Hematopoietic multipotent progenitor cell treated with erythropoietin and hydrocortisone succinate and interleukin-3 and kit ligand, for 6 days (in vitro differentiated cells): ENCODE measurements around the gene CYP4F2.
"Not testable (repeated sequence)": the region's sequence is repeated elsewhere in the genome, so short reads cannot be mapped to it uniquely, and the experiment has no call there.

Source experiments
- DNase-seq: peaks from one replicate; pipeline ENCODE4 v3.0.0-alpha.2; 2015

The CYP4F2 gene

DNA sequence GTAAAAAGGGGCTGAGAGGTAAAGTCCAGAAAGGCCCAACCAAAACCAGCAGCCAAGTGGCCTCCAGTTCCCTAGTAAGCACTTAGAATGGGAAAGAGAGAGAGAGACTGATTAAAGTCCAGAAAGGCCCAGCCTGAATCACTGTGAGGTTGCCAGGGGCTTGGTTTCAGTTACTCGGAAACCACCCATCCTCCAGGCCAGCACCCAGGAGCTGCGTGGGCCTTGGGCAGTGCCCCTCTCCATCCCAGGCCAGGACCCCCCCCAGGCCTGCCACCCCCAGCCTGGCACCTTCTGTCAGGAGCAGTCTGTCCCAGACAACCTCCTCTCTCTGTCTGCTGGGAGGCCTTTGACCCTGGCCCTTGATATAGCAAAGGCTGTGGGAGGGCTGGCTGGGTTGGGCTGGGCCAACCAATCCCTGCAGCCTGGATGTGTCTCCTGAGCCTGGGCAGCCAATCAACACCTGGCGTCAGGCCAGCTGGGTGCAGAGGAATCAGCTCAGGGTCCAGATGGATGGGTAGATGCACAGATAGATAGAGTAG is at the start of gene CYP4F2:
Gene CYP4F2 (minus strand): TSS at position 337 of the 539 bp plus-strand sequence. CDS start 463 bp downstream, outside the sequence.
- peak; percentile 23 for DNase-seq

DNA sequence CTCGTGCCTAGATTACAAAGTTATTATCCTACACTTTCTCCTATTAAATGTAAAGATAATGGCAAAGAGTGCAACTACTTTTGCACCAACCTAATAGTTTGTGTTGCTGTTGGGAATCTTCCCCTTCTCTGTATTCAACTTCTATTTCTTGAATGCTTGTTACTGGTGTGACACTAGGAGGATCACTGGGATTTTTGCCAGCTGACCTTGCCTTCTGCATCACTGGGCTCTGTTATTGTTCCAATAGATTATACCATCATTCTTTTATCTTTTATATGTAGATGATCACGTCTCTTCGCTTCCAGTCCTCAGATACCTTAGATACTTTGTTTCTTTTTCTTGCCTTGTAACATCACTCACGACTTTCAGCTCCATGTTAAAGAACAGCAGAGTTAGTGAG is 47.4 kb upstream of the CYP4F2 start:
- no peak for DNase-seq

DNA sequence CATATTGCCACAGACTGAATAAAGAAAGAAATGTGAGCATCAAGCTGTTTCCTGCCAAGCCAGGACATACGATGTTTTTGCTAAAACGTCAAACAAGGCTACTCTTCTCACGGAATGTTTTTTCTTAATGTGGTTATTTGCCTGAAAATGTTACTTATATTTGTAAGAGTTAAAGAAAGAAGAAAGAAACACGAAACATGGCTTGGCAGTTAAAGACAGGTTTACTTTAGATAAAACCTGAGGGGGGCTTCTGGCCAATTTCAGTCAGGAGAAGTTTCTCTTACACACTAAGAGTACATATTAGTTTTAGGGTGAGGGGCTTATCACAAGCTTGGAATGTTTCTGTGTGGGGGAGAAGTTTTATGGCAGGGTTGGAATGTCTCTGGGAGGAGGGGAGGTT is 46.5 kb upstream of the CYP4F2 start:
- no peak for DNase-seq

DNA sequence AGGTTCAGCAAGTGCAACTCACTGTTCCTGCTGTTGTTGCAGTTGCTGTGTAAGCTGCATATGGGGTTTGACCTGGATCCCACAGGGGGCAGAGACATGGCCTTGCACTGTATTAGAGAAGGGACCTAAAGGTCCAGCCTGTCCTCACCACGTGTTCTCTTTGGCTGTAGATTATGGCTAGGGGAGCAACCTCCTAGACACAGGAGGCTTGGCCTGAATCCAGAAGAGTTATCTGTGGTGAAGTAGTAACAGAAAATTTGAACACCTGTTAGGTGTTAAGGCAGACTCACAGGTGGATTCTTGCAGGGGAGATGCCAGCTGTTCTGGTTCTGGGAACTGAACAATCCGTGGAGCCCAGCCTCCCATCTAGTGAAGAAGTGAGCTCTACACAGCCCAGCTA is 39.9 kb upstream of the CYP4F2 start:
- DNase-seq, result no peak

DNA sequence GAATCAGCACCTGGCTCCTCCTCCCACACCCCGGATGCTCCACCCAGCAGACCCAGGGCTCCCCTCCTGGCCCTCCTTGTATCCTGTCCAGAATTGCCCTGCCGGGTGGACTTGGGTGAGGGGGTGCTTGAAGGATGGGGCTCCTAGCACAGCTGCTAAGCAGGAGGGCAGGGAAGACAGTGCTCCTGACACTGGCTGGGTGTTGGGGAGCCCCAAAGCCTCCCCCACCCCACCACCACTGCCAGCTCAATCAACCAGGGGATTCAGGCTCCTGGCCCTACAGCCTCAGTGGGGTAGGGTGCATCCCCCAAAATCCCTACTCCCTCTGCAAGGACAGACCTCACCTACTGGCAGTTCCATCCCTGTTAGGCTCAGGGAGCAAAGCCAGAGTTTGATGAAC is 39.1 kb upstream of the CYP4F2 start:
- no peak for DNase-seq

GRCh38 chr19:15936173-15936572 is 38.3 kb upstream of the CYP4F2 start:
- no peak for DNase-seq

- peak; percentile 17 for DNase-seq
These were observed 37.4 kb upstream of the CYP4F2 start for GRCh38 chr19:15935167-15935702.

DNA sequence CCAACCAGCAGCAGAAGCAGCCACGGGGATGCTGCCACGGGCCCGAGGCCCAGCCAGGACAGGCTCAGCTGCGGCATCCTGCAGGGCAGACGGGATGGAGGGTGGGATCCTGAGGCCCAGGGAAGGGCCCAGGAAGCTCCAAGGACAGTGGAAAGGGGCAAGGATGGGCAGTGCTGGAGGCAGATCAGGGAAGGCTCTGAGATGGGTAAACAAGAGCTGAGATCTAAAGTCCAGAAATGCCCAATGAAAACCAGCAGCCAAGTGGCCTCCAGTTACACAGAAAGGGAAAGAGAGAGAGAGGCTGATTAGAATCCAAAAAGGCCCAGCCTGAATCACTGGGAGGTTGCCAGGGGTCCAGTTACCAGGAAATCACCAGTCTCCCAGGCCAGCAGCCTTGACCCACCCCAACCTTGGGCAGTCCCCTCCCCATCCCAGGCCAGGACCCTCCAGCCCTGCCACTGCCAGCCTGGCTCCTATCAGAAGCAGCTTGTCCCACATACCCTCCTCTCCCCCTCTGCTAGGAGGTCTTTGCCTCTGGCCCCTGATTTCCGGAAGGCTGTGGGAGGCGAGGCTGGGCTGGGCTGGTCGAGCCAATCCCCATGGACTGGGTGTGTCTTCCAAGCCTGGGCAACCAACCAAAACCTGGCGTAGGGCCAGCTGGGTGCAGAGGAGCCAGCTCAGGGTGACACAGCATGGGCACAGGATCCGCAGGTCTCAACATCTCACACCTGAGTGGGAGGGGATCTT is 36.6 kb upstream of the CYP4F2 start, which contains the start of gene CYP4F11:
Gene CYP4F11 (minus strand): TSS at position 198 of the 747 bp plus-strand sequence. CDS start 121 bp downstream, at position 77.
- DNase-seq, result peak; percentile 33

DNA sequence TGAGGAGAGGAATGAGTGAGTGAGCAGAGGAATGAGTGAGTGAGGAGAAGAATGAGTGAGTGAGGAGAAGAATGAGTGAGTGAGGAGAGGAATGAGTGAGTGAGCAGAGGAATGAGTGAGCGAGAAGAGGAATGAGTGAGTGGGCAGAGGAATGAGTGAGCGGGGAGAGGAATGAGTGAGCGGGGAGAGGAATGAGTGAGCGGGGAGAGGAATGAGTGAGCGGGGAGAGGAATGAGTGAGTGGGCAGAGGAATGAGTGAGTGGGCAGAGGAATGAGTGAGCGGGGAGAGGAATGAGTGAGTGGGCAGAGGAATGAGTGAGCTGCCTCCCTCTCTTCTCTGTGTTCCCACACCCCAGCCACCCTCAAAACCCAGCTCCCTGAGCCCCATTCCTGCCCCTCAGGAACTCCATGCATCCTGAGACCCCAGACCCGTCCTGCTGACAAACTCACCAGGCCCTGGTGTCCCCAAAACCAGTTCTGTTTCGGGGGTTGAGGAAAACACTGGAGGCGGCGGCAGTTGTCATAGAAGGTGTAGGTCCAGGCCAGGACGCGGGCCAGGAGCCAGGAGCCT is 36.0 kb upstream of the CYP4F2 start:
- not testable (repeated sequence) for DNase-seq

DNA sequence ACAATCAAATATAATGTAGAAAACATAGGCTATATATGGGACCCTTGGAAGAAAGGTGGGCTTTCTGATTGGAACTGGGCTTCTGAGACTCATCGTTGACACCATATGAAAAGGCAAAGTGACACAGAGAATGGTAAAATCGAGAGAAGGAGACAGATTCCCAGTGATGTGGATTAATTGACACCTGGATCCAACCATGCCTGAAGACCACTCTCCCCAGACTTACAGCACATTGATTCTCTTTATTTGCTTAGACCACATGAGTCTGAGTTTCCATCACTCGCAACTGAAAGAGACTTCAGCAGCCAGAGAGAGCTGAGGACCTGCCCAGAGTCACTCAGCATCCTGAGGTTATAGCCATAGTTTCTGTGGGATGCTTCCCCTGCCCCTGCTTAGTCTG is 30.4 kb upstream of the CYP4F2 start:
- DNase-seq, result no peak

- DNase-seq, result no peak
These were observed 28.6 kb upstream of the CYP4F2 start for GRCh38 chr19:15926484-15926883.

- DNase-seq, result no peak
These were observed 25.8 kb upstream of the CYP4F2 start for GRCh38 chr19:15923702-15924101.

- DNase-seq, result no peak
These were observed 24.1 kb upstream of the CYP4F2 start for GRCh38 chr19:15922021-15922420.

DNA sequence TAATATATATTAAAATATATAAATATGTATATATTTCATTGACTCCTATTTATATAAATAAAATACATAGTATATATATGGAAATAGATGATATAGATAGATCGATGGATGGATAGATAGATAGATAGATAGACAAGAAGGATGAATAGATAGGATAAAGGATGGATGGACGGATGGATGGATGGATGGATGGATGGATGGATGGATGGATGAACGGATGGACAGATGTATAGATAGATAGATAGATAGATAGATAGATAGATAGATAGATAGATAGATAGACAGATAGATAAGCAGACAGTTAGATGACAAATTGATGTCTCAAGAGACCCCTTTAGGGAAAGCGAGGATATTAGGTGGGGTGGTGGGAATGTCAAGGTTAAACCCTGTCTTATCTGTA is 21.4 kb upstream of the CYP4F2 start:
- DNase-seq, result no peak

DNA sequence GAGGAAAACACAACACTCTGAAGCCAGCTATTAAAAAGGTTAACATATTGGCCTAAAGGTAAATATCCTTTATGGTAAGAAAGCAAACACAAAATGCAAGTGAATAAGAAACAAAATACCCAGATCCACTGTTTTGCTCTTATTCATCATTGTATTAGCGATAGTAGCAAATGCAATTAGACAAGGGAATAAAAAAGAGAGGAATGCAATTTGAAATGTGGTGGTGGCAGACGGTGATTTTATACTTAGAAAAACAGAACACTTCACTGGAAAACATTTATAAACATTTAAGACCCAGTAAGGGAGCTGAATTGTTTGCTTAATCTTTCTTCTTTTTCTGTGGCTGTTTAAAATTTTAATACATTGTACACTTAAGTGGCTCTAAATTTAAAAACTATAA is 17.2 kb upstream of the CYP4F2 start:
- no peak for DNase-seq

DNA sequence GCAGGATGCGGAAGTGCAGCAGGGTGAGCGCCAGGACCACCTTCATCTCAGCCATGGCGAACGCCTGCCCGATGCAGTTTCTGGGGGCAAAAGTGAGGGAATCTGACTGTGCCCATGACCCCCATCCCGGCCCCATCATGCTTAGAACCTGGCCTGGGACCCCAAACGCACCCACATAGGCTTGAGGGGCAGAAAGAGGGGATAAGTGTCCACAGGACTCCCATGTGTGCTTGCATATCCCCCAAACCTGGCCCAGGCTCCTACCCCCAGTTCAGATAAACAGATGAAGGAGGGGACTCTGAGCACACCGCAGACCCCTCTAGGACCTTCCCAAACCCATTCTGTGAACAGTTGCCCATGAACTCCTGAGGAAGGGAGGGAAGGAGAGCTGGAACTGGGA is 16.0 kb upstream of the CYP4F2 start:
- DNase-seq, result no peak

DNA sequence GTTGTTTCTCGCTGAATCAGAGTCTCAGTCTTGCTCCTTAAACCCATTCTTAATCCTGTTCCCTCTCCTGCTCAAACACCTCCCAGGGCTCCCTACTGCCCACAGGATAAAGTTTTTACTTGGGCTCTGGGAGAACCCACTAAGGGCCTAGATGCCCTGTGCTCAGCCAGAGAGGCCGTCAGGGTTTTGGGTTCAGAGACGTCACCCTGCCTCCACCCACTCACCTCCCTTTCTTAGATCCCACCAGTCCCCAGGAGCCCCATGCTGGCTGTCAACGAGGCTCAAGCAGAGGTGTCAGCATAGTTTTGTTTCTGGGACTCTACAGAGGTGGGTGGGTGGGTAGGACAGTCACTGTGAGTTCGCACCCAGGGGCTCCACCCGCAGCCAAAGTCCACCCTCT is 15.5 kb upstream of the CYP4F2 start:
- no peak for DNase-seq

DNA sequence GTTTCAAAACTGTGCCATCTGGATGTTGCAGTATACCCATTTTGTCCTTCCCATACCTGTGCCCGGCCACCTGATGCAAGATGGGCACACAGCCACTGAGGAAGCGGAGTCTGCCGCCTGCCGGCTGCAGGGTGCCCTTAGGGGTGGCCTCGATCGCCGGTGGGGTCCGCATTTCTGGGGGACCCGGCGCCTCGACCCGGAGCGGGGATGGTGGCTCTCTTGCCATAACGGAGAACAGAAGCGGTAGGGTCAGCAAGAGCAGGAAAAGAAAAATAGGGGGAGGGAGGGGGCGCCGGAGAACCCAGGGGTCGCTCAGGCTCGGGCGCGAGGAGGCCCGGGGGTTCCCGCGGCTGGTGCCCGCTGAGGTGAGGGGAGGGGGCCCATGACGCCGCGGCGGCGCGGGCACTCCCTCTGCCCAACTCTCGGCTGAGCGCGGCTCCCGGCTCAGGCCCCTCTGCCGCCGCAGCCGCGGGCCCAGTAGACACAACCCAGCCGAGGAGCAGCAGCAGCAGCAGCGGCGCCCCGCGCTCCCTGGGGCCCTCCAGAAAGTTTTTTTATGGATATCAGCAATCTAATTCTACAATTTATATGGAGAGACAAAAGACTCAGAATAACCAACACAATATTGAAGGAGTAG is 13.8 kb upstream of the CYP4F2 start:
- DNase-seq, result peak; percentile 37

- no peak for DNase-seq
These were observed 7.2 kb upstream of the CYP4F2 start for GRCh38 chr19:15905026-15905425.

GRCh38 chr19:15902898-15903297 is 5.0 kb upstream of the CYP4F2 start:
- not testable (repeated sequence) for DNase-seq

DNA sequence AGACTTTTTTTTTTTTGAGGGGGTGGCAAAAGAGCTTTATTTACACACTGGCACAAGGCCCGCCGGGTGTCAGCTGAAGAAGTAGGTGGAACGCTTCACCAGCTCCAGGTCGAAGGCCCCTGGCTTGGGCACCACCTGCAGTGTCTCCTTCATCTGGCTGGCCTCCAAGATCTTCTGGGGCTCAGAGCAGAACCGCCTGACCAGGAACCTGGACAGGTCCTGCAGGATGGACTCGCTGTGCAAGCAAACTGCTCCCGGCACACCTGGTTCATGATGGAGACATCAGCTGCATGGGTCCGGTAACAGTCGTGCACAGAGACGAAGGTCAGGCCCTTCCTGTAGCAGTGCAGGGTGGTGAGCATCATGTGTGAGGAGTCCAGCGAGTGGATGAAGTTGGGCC is 4.4 kb upstream of the CYP4F2 start:
- DNase-seq, result no peak

- DNase-seq, result no peak
These were observed 2.6 kb upstream of the CYP4F2 start for GRCh38 chr19:15900504-15900903.

GRCh38 chr19:15900032-15900431 is 2.2 kb upstream of the CYP4F2 start:
- DNase-seq, result not testable (repeated sequence)

- not testable (repeated sequence) for DNase-seq
These were observed 1.7 kb upstream of the CYP4F2 start for GRCh38 chr19:15899561-15899960.
